ENCODE data around the gene PFN3.
"Not testable (repeated sequence)": the region's sequence is repeated elsewhere in the genome, so short reads cannot be mapped to it uniquely, and the experiment has no call there.

Gene PFN3

GRCh38 chr5:177423671-177424070 lies 23.2 kb upstream of the PFN3 start:
- no peak overlapping the region for H3K4me3 ChIP-seq (ENCODE audit: low read depth, low read length)
- TF ChIP-seq CTCF (IDR thresholded peaks at IDR 0.05; ENCODE audit: low read depth, low read length, missing control alignments): no peak
- no peak for DNase-seq (ENCODE audit: low read depth)

DNA sequence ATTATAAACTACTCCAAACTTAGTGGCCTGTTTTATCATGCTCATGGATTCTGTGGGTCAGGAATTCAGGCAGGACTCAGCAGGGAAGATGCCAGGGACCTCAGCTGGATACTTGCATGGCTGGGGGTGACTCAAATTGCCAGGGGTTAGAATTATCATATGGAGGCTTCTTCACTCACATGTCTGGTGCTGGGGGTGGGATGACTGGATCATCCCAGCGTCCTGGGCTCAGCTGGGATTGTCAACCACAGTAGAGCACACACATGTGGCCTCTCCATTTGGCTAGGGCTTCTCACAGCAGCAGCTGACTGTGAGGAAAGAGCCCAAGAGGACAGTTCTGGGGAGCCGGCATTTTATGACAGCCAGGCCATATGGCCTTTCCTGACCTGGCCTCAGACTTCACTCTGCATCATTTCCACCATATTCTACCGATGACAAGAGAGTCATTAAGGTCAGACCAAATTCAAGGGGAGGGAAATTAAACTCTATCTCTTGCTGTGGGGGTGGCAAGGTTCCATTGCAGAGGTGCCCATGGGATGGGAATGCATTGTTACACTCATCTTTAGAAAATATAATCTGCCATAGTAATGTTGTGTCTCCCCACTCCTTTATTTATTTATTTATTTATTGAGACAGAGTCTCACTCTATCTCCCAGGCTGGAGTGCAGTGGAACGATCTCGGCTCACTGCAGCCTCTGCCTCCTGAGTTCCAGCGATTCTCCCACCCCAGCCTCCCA lies 20.8 kb upstream of the PFN3 start:
- TF ChIP-seq CTCF (IDR thresholded peaks at IDR 0.05; ENCODE audit: low read depth, low read length, missing control alignments): no peak
- H3K4me3 ChIP-seq (ENCODE audit: low read depth, low read length): no peak overlapping the region
- DNase-seq (ENCODE audit: low read depth): no peak

DNA sequence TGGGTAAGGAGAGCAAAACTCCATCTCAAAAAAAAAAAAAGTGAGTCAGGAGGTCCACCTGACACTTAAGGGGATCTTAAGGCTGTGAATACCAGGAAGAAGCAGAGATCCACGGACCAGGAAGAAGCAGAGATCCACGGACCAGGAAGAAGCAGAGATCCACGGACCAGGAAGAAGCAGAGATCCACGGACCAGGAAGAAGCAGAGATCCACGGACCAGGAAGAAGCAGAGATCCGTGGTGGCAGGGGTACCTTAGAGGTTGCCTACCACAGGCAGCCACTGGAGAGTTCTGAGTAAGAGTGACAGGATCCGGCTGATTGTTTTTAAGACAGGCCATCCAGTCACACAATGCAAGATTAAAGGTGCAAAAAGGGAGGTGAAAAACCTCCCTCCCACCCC lies 20.0 kb upstream of the PFN3 start:
- H3K4me3 ChIP-seq (ENCODE audit: low read depth, low read length); DNase-seq (ENCODE audit: low read depth): not testable (repeated sequence)

DNA sequence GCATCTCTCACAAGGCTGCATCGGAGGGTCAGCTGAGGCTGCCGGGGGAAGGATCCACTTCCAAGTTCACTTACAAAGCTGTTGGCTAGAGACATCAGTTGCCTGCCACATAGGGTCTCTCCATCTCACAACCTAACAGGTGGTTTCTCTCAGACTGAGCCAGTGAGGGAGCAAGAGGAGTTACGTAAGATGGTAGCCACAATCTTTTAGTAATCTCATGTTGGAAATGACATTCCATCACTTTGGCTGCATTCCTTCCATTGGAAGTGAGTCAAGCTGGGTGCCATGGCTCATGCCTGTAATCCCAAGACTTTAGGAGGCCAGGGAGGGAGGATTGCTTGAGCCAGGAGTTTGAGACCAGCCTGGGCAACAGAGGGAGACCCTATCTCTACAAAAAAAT lies 18.6 kb upstream of the PFN3 start:
- DNase-seq (ENCODE audit: low read depth): no peak
- H3K4me3 ChIP-seq (ENCODE audit: low read depth, low read length): no peak overlapping the region
- TF ChIP-seq CTCF (IDR thresholded peaks at IDR 0.05; ENCODE audit: low read depth, low read length, missing control alignments): no peak

- DNase-seq (ENCODE audit: low read depth); H3K4me3 ChIP-seq (ENCODE audit: low read depth, low read length): not testable (repeated sequence)
Measured at GRCh38 chr5:177417081-177417480, 16.6 kb upstream of the PFN3 start.

DNA sequence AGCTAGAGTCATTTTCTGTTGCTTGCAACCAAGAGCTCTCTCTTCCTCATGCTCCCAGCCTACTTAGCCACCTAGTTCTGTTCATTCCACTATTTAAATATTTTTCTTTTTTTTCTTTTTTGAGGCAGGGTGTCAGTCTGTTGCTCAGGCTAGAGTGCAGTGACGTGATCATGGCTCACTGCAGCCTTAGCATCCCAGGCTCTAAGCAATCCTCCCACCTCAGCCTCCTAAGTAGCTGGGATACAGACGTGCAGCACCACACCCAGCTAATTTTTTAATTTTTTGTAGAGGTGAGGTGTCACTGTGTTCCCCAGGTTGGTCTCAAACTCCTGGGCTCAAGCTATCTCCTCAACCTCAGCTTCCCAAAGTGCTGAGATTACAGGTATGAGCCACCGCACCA lies 14.0 kb upstream of the PFN3 start:
- no peak overlapping the region for H3K4me3 ChIP-seq (ENCODE audit: low read depth, low read length)

DNA sequence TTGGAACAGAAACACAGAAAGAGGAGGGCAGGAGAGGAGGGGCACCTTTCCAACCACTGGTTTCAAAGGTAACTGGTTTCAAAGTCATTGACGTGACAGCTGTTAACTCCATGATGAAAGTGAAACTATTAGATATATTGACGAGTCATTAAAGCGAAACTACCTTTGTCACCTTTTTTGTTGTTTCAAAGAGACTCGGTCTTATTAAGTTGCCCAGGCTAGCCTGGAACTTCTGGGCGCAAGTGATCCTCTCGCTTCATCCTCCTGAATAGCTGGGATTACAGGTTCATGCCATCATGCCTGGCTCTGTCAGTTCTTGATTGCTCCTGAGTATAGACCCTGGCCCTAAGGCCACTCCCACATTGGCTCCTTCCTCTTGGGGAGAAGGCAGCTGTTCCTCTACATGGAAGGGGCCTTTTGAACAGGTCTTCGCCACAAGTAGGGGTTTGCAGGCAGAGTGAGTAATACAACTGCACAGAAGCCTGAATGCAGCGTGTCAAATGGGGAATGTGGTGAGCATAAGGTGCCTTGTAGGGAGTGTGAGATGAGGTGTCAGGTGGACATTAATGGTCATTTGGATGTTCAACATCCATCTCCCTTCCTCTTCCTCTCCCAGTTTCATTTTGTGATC lies 12.3 kb upstream of the PFN3 start:
- peak; percentile 68 for DNase-seq (ENCODE audit: low read depth)
- H3K4me3 ChIP-seq (ENCODE audit: low read depth, low read length): peak overlapping the region; percentile 4; the same call in 1 of the 2 replicates
- no peak for TF ChIP-seq CTCF (IDR thresholded peaks at IDR 0.05; ENCODE audit: low read depth, low read length, missing control alignments)

More for the DNA sequence above, 14.0 kb upstream of the PFN3 start:
- no peak for TF ChIP-seq CTCF (IDR thresholded peaks at IDR 0.05; ENCODE audit: low read depth, low read length, missing control alignments)
- no peak for DNase-seq (ENCODE audit: low read depth)

DNA sequence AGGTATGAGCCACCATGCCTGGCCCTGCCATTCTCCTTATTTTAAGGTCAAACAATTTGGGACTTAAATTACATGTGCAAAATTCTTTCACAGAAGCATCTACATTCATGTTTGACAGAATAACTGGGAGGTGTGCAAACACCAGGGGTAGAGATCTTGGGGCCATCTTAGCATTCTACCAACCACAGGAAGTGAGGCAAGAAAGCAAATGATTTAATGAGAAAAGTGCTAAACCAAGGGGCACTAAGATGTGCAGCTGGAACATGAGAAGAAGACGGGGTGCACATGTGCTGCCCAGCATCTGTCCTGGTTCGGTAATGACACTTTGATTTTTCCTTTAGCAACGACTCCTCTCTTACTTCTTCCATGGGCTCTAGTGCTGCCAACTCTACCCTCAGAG lies 10.1 kb upstream of the PFN3 start:
- DNase-seq (ENCODE audit: low read depth): no peak
- no peak for TF ChIP-seq CTCF (IDR thresholded peaks at IDR 0.05; ENCODE audit: low read depth, low read length, missing control alignments)
- H3K4me3 ChIP-seq (ENCODE audit: low read depth, low read length): no peak overlapping the region
